ENCODE data around the gene SLC25A11.
A peak's percentile ranks its signal among the peaks of the same experiment; 100 is the strongest.

The SLC25A11 gene

GRCh38 chr17:4970273-4970672 is 30.4 kb upstream of the SLC25A11 start:
- H3K4me3 ChIP-seq (ENCODE audit: low read depth, low read length), result no peak overlapping the region
- DNase-seq (ENCODE audit: low read depth), result no peak
- no peak for TF ChIP-seq CTCF (IDR thresholded peaks at IDR 0.05; ENCODE audit: control insufficient read depth, extremely low read depth, insufficient read depth)

GRCh38 chr17:4969551-4970173 is 29.8 kb upstream of the SLC25A11 start:
- no peak for TF ChIP-seq CTCF (IDR thresholded peaks at IDR 0.05; ENCODE audit: control insufficient read depth, extremely low read depth, insufficient read depth)
- H3K4me3 ChIP-seq (ENCODE audit: low read depth, low read length), result no peak overlapping the region
- no peak for DNase-seq (ENCODE audit: low read depth)

GRCh38 chr17:4969047-4969550 is 29.3 kb upstream of the SLC25A11 start:
- TF ChIP-seq CTCF (IDR thresholded peaks at IDR 0.05; ENCODE audit: control insufficient read depth, extremely low read depth, insufficient read depth), result no peak
- H3K4me3 ChIP-seq (ENCODE audit: low read depth, low read length), result no peak overlapping the region; the same call in 1 of the 2 replicates
- no peak for DNase-seq (ENCODE audit: low read depth)

GRCh38 chr17:4968486-4969046 is 28.7 kb upstream of the SLC25A11 start:
- H3K4me3 ChIP-seq (ENCODE audit: low read depth, low read length), result peak overlapping the region; percentile 80
- no peak for DNase-seq (ENCODE audit: low read depth)
- no peak for TF ChIP-seq CTCF (IDR thresholded peaks at IDR 0.05; ENCODE audit: control insufficient read depth, extremely low read depth, insufficient read depth)

GRCh38 chr17:4967539-4968485 is 28.0 kb upstream of the SLC25A11 start, which contains the start of gene SPAG7:
TSS of gene SPAG7 (minus strand) at chr17:4967817. CDS start at chr17:4967804, 13 bp downstream.
- peak; percentile 92 for DNase-seq (ENCODE audit: low read depth)
- TF ChIP-seq CTCF (IDR thresholded peaks at IDR 0.05; ENCODE audit: control insufficient read depth, extremely low read depth, insufficient read depth), result 0 out of 2 replicates have a peak, but pooled peaks have one; percentile 1
- H3K4me3 ChIP-seq (ENCODE audit: low read depth, low read length), result peak within 1 kb of the TSS; percentile 80

- H3K4me3 ChIP-seq (ENCODE audit: low read depth, low read length), result peak overlapping the region; percentile 80
- no peak for TF ChIP-seq CTCF (IDR thresholded peaks at IDR 0.05; ENCODE audit: control insufficient read depth, extremely low read depth, insufficient read depth)
- DNase-seq (ENCODE audit: low read depth), result peak; percentile 100
Observed at GRCh38 chr17:4966844-4967538, 27.1 kb upstream of the SLC25A11 start.
